Measurements from ENCODE around the gene SUSD1. TPM values are rescaled to one million over a fixed set of nuclear protein-coding genes. Genes with fewer than 3 reads are reported as not detected.

Gene SUSD1
- total and polyA plus RNA-seq, 9 of the 15 experiments (the other 6 are each of a cell fraction or from before 2014, with no cell fraction given), result 10.9 to 44.4 (median 36.1) TPM

DNA sequence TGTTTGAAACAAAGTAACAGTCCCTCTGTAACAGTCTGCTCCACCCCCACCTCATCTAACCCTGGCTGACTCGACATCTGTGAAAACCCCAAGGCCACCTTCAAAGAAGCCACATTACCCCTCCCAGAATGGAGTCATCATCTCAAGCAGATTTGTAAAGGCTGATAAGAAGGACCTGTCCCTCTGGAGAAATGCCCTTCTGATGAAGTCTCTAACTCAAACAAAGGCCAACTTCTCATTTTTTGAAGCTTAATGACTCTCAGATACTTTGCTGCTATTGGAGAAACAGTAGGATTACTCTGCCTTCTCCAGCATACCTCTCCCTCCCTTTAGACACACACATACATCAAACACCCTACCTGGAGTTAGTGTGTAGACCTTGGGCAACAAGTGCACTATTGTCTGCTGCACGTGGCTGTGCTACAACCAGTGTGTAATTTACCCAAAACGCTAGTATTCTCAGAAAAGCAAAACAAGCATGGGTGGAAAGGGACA lies 5.3 kb upstream of the SUSD1 start (continued):
- TF ChIP-seq, protein P1, sequence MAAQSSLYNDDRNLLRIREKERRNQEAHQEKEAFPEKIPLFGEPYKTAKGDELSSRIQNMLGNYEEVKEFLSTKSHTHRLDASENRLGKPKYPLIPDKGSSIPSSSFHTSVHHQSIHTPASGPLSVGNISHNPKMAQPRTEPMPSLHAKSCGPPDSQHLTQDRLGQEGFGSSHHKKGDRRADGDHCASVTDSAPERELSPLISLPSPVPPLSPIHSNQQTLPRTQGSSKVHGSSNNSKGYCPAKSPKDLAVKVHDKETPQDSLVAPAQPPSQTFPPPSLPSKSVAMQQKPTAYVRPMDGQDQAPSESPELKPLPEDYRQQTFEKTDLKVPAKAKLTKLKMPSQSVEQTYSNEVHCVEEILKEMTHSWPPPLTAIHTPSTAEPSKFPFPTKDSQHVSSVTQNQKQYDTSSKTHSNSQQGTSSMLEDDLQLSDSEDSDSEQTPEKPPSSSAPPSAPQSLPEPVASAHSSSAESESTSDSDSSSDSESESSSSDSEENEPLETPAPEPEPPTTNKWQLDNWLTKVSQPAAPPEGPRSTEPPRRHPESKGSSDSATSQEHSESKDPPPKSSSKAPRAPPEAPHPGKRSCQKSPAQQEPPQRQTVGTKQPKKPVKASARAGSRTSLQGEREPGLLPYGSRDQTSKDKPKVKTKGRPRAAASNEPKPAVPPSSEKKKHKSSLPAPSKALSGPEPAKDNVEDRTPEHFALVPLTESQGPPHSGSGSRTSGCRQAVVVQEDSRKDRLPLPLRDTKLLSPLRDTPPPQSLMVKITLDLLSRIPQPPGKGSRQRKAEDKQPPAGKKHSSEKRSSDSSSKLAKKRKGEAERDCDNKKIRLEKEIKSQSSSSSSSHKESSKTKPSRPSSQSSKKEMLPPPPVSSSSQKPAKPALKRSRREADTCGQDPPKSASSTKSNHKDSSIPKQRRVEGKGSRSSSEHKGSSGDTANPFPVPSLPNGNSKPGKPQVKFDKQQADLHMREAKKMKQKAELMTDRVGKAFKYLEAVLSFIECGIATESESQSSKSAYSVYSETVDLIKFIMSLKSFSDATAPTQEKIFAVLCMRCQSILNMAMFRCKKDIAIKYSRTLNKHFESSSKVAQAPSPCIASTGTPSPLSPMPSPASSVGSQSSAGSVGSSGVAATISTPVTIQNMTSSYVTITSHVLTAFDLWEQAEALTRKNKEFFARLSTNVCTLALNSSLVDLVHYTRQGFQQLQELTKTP (IDR thresholded peaks at IDR 0.05; ENCODE audit: low read depth in 1 of 2, partially characterized antibody in 2 of 2), result peak in 1 of 2 experiments; percentile 48
- no peak for TF ChIP-seq CBFA2T2 (conservative IDR thresholded peaks at IDR 0.05)
- TF ChIP-seq ARNT (IDR thresholded peaks at IDR 0.05), result no peak
- no peak for TF ChIP-seq MXI1 (IDR thresholded peaks at IDR 0.05; ENCODE audit: low read depth, low read length)
- TF ChIP-seq ZNF717 (CRISPR knock-in tag; IDR thresholded peaks at IDR 0.05), result no peak
- no peak for TF ChIP-seq RFX7 (CRISPR knock-in tag; IDR thresholded peaks at IDR 0.05)
- TF ChIP-seq ELF4 (CRISPR knock-in tag; IDR thresholded peaks at IDR 0.05), result peak; percentile 53; the same call in 1 of the 2 replicates
- TF ChIP-seq EGR1 (conservative IDR thresholded peaks at IDR 0.05), result no peak
- no peak for TF ChIP-seq MBD2 (IDR thresholded peaks at IDR 0.05; ENCODE audit: borderline replicate concordance, low read depth)
- TF ChIP-seq NFYB (IDR thresholded peaks at IDR 0.05; ENCODE audit: extremely low read depth, insufficient read length), result no peak
- TF ChIP-seq, protein P2, sequence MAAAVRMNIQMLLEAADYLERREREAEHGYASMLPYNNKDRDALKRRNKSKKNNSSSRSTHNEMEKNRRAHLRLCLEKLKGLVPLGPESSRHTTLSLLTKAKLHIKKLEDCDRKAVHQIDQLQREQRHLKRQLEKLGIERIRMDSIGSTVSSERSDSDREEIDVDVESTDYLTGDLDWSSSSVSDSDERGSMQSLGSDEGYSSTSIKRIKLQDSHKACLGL (CRISPR knock-in tag; IDR thresholded peaks at IDR 0.05; ENCODE audit: borderline replicate concordance, poor library complexity, severe bottlenecking), result no peak
- TF ChIP-seq EZH2 (IDR thresholded peaks at IDR 0.05; ENCODE audit: borderline replicate concordance, low read depth, low read length), result no peak
- no peak for TF ChIP-seq PHB2 (IDR thresholded peaks at IDR 0.05; ENCODE audit: low read depth)
- TF ChIP-seq NR2F6 (CRISPR knock-in tag; IDR thresholded peaks at IDR 0.05), result no peak
- TF ChIP-seq, protein P3, sequence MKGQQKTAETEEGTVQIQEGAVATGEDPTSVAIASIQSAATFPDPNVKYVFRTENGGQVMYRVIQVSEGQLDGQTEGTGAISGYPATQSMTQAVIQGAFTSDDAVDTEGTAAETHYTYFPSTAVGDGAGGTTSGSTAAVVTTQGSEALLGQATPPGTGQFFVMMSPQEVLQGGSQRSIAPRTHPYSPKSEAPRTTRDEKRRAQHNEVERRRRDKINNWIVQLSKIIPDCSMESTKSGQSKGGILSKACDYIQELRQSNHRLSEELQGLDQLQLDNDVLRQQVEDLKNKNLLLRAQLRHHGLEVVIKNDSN (CRISPR knock-in tag; IDR thresholded peaks at IDR 0.05), result no peak
- no peak for TF ChIP-seq ZNF212 (CRISPR knock-in tag; IDR thresholded peaks at IDR 0.05)
- TF ChIP-seq, protein P4, sequence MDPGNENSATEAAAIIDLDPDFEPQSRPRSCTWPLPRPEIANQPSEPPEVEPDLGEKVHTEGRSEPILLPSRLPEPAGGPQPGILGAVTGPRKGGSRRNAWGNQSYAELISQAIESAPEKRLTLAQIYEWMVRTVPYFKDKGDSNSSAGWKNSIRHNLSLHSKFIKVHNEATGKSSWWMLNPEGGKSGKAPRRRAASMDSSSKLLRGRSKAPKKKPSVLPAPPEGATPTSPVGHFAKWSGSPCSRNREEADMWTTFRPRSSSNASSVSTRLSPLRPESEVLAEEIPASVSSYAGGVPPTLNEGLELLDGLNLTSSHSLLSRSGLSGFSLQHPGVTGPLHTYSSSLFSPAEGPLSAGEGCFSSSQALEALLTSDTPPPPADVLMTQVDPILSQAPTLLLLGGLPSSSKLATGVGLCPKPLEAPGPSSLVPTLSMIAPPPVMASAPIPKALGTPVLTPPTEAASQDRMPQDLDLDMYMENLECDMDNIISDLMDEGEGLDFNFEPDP (CRISPR knock-in tag; IDR thresholded peaks at IDR 0.05), result no peak
- TF ChIP-seq POU5F1 (IDR thresholded peaks at IDR 0.05; ENCODE audit: borderline replicate concordance, low read depth, low read length, partially characterized antibody), result no peak
- TF ChIP-seq RAD51 (IDR thresholded peaks at IDR 0.05; ENCODE audit: borderline replicate concordance, low read depth), result no peak
- no peak for TF ChIP-seq ZNF561 (CRISPR knock-in tag; conservative IDR thresholded peaks at IDR 0.05)
- TF ChIP-seq MECOM (CRISPR knock-in tag; IDR thresholded peaks at IDR 0.05), result peak; percentile 59; the same call in 1 of the 2 replicates

Data from K562 (cell line).